ENCODE results near the gene KCNQ1.

- TF ChIP-seq CTCF (IDR thresholded peaks at IDR 0.05) (no peak), POLR2A (IDR thresholded peaks at IDR 0.05) (no peak), POLR2AphosphoS5 (IDR thresholded peaks at IDR 0.05) (no peak)
Observed at GRCh38 chr11:2818021-2818420, 373.2 kb downstream of the KCNQ1 start.
